ENCODE data around the gene KRTAP9-4.
"Not testable (repeated sequence)": the region's sequence is repeated elsewhere in the genome, so short reads cannot be mapped to it uniquely, and the experiment has no call there.

DNA sequence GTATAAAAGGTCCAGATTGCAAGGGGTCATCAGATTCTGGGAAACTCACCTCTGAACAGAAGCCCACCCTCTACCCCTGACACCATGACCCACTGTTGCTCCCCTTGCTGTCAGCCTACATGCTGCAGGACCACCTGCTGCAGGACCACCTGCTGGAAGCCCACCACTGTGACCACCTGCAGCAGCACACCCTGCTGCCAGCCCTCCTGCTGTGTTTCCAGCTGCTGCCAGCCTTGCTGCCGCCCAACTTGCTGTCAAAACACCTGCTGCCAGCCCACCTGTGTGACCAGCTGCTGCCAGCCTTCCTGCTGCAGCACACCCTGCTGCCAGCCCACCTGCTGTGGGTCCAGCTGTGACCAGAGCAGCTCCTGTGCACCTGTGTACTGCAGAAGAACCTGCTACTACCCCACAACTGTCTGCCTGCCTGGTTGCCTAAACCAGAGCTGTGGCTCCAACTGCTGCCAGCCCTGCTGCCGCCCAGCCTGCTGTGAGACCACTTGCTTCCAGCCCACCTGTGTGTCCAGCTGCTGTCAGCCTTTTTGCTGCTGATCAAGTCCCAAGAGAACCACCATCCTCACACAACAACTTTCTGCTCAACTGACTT lies at the start of gene KRTAP9-4:
- not testable (repeated sequence) for TF ChIP-seq EZH2phosphoT487 (IDR thresholded peaks at IDR 0.05; ENCODE audit: insufficient read depth, low read depth); EZH2 (IDR thresholded peaks at IDR 0.05; ENCODE audit: insufficient read depth, poor library complexity, severe bottlenecking)
